ENCODE data around the gene FAM168A.

GRCh38 chr11:73635721-73636120, 37.8 kb upstream of the FAM168A start:
- TF ChIP-seq, protein P1, sequence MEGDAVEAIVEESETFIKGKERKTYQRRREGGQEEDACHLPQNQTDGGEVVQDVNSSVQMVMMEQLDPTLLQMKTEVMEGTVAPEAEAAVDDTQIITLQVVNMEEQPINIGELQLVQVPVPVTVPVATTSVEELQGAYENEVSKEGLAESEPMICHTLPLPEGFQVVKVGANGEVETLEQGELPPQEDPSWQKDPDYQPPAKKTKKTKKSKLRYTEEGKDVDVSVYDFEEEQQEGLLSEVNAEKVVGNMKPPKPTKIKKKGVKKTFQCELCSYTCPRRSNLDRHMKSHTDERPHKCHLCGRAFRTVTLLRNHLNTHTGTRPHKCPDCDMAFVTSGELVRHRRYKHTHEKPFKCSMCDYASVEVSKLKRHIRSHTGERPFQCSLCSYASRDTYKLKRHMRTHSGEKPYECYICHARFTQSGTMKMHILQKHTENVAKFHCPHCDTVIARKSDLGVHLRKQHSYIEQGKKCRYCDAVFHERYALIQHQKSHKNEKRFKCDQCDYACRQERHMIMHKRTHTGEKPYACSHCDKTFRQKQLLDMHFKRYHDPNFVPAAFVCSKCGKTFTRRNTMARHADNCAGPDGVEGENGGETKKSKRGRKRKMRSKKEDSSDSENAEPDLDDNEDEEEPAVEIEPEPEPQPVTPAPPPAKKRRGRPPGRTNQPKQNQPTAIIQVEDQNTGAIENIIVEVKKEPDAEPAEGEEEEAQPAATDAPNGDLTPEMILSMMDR (IDR thresholded peaks at IDR 0.05): no peak
- TF ChIP-seq POLR2A (IDR thresholded peaks at IDR 0.05): no peak
